ENCODE data around the gene ATP1B3.
"Not testable (repeated sequence)": the region's sequence is repeated elsewhere in the genome, so short reads cannot be mapped to it uniquely, and the experiment has no call there.

Gene ATP1B3

DNA sequence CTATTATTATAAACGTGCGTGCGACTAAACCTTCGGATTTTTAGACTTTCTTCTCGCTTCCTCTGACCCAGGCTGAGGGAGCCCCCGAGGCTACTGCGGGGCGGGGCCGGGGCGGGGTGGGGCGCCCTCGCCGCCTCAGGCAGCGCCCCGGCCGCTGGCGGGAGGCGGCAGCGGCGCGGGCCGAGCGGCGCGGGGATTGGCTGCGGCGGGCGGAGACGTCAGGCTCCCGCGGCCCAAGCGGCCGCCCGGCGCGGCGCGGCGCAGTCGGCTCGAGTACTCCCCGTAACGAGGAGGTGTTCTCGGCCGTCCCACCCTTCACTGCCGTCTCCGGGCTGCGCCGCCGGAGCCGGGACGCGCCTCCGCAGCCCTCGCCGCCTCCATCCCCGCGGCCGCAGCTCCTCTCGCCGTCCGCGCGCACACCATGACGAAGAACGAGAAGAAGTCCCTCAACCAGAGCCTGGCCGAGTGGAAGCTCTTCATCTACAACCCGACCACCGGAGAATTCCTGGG, at the start of gene ATP1B3:
Gene ATP1B3, plus strand, starts transcription at position 263 of the 510 bp plus-strand sequence. Its CDS starts 159 bp downstream, at position 422.
- peak; percentile 66 to 74 for DNase-seq (ENCODE audit: low read depth in 2 of 2)

DNA sequence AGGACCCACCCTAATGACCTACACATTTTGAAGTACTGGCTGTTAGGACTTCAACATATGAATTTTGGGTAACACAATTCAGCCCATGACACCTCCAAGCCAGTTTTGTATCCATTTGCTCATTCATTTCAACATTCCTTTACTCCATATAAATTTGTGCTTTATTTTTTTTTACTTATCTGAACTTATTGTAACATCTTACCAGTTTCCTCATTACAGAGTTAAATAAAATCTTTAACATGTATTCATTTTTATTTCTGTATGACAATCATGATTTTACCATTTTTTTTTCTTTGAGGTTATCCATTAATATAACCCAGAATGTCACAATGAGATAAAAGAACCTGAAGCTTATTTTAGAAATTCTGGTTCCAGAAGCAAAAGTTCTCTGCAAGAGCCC, 48.0 kb upstream of the ATP1B3 start:
- no peak for DNase-seq (ENCODE audit: low read depth in 2 of 2)

DNA sequence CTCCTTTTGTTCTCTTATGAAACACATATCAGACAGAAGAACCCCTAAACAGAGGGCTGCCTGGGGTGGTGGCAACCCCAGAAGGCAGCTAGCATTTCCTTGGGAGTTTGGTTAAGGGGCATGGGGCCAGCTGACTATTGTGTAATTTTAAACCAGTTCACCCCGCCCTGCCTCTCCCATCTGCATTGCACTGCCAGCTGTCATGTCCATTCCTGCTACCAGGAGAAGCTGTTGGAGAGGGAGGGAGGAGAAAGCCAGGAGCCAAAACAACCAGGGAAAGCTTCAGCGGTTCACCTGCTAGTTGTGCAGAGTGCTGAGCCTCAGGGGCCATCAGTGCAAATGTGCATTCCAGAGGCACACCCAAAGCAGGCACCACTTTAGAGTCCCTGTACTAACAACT, 47.6 kb upstream of the ATP1B3 start:
- no peak for DNase-seq (ENCODE audit: low read depth in 2 of 2)

DNA sequence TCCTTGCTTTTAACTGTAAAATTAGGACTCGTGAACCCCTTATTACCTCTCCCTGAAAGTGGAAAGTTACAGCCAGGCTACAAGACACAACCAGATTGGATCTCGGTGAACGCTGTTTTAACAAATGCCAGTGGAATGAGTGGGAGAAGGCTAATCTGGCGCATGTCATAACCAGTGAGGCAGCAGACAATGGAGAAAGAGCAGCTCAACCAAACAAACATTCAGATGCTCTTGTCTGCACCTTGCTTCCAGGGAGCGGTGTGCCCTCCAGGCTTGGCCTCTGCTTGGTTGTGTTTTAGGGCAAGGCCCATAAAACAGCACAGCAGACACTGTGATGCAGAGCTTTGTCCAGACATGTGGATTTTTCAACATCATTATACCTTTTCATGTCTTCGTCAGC, 45.9 kb upstream of the ATP1B3 start:
- no peak for DNase-seq (ENCODE audit: low read depth in 2 of 2)

DNA sequence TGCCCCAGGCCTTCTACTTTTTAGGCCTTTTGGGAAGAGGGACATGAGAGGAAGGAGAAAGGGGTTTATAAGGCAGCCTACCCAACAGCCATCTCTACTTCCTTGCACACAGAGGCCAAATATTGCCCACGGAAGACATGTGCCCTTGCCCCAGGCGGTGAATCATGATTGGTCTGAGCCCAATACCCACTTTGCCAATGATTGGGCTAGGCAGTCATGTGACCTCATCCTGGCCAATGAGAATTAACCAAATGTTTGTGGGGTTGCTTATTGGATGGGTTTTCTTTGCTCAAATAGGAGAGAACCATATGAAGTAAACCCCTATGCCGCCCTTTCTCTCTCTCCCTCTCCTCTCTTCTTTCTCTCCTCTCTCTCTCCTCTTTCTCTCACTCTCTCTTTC, 42.2 kb upstream of the ATP1B3 start:
- no peak for DNase-seq (ENCODE audit: low read depth in 2 of 2)

DNA sequence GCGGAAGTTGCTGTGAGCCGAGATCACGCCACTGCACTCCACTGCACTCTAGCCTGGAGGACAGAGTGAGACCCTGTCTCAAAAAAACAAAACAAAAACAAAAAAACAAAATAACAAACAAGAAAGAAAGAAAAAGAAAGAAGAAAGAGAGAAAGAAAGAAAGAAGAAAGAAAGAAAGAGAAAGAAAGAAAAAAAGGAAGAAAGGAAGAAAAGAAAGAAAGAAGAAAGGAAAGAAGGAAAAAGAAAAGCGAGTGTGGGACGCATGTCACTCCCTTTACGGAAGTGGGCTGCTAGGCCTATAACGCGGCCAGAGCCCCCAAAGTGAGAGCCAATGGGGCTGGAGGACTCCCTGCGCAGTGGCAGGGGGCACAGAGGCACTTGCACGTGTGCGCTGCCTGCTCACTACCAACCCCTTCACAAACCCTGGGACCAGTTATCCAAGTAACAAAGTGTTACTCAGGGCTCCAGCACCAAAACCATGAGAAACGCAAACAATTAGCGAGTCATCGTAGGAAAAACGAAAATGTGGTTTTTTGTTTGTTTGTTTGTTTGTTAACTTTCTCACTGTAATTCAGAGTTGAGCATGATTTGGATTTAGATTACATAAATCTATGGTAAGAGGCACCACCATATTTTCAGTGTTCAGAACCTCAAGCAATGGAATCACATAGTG, 40.8 kb upstream of the ATP1B3 start:
- no peak for DNase-seq (ENCODE audit: low read depth in 2 of 2)

DNA sequence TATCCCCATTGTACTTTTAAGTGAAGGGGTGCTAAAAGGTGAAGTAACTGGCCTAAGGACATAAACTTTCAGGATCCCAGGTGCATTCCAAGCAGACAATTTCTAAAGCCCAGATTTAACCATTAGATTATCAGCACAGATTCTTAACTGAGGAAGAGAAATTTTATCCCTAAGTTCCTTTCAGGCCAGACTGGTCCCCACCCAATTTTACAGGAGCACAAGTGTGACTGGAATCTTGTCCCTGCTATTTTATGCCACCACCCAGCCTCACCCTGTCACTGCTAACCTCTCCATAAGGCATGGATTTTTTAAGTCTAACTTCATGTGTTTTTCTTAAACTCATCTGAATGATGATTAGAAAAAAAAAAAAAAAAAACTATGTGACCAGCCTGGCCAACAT, 37.1 kb upstream of the ATP1B3 start:
- DNase-seq (ENCODE audit: low read depth in 2 of 2), result no peak

DNA sequence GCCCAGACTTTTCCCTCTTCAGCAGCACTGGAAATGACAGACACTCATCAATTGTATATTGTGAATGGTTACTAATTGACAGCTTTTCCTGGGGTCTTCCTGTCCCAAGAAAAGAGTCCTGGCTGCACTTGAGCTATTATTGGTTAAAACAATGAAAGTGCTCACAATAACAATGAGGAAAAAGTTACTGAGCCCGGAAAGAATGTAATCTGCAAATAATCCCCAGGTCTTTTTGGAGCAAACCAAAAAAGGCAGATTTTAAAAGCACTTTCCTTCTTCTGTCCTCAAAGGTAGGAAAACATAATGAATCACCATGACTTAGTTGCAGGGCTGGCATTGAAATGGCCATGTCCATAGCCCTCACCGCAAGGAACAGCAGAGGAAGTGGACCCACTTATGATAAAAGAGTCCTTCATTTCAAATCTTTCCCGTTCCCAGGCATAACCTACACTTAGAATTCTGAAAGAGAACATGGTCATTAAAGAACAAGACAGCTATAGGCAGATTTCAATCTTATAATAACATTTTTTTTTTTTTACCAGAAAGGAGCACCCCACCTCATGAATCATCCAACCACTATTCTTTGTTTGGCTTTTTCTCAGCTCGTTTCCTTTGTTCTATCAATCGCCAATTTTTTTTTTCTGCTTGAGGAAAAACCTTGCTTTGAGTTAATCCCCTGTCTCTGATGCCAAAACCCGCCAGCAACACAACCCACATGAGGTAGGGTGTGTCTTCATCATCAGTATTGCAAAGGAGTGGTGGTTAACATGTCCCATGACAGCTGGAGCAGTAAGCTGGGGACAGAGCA, 35.5 kb upstream of the ATP1B3 start:
- no peak for DNase-seq (ENCODE audit: low read depth in 2 of 2)

DNA sequence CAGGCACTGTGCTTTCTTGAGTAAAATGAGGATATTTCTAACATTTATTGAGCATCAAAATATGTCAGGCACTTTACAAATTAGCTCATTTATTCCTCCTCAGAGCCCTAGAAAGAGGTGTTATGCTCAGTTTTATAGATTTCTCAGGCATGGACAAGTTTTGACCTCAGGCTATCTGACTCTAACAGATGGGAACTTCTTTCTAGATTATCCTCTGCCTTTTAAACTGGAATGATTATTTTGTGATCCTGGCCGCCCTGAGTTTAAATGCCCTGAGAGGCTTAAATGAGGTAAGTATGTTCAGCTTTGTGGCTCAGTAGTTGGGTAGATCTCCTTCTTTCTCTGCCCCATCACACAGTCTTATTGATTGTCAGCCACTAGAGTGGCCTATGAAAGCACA, 32.3 kb upstream of the ATP1B3 start:
- DNase-seq (ENCODE audit: low read depth in 2 of 2), result no peak

DNA sequence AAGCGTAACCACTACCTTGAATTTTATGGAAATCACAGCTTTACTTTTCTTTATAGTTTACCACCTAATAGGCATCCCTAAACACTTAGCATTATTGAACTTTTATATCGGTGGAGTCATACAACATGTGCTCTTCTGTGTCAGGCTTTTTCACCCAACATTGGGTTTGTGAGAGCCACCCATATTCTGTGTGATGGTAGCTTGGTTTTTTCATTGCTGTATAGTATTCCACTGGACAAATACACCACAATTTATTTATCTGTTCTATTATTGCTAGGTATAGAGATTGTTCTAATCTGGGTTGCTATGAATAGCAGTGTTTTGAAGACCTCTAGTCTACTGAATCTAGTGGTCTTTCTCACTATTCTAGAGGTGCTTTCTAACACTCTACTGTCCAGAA, 31.6 kb upstream of the ATP1B3 start:
- DNase-seq (ENCODE audit: low read depth in 2 of 2), result no peak

DNA sequence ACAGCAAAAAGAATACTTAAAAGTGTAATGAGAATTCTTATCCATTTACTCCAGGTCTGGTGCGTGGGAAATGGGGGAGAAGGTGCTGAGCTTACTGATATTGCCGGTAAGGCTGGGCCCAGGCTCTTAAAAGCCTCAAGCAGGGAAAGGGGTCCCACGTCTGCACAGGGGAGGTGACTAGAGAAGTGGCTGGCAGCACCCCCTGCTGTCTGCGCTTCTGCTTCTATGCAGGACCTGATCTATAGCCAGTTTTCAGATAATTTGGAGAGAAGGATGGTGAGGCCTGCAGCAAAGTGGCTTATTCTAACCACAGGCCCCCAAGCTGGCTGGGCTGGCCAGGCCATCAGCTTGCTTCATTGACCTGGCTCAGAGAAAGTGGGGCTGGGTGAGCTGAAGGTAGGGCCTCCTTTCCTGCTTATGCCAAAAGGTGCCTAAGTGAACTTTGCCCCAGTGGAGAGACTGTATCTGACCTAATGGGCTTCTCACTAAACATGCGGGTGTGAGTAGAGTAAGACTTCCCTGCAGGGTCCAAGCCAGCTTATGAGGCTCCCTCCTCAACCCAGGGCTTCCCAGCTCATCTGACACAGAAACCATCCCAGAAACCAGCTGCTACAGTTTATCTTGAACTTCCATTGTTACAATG, 30.9 kb upstream of the ATP1B3 start:
- DNase-seq (ENCODE audit: low read depth in 2 of 2), result peak in 1 of 2 donors; percentile 14

DNA sequence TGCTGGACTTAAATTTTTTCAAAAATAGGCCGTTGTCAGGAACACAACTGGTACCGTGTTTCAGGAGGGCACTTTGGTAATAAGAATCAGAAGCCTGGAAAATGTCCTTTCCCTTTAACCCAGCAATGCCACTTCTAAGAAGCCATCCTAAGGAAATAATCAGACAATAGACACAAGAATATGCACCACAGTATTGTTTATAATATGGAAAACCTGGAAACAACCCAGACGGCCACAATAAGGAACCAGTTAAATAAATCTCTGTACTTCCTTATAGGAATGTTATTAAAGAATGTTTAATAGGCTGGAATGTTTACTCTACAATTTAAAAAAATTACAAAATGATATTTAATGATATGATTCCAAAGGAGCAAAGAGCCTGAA, 30.4 kb upstream of the ATP1B3 start:
- DNase-seq (ENCODE audit: low read depth in 2 of 2), result no peak

DNA sequence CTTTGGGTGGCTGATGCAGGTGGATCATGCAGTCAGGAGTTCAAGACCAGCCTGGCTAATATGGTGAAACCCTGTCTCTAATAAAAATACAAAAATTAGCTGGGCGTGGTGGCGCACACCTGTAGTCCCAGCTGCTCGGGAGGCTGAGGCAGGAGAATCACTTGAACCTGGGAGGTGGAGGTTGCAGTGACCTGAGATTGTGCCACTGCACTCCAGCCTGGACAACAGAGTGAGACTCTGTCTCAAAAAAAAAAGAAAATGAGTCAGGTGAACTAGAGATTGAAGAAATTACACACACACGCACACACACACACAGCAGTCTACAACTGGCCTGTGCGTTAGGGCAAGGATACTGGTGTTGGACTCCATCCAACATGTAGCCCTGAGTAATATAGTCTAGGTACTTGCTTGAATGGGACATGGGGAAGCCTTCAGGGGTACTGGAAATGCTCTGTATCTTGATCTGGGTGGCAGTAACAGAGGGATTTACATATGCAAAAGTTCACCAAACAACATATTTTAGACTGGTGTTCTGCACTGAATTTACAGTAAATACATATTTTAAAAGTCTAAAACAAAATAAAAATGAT, 28.2 kb upstream of the ATP1B3 start:
- not testable (repeated sequence) for DNase-seq (ENCODE audit: low read depth in 2 of 2)

DNA sequence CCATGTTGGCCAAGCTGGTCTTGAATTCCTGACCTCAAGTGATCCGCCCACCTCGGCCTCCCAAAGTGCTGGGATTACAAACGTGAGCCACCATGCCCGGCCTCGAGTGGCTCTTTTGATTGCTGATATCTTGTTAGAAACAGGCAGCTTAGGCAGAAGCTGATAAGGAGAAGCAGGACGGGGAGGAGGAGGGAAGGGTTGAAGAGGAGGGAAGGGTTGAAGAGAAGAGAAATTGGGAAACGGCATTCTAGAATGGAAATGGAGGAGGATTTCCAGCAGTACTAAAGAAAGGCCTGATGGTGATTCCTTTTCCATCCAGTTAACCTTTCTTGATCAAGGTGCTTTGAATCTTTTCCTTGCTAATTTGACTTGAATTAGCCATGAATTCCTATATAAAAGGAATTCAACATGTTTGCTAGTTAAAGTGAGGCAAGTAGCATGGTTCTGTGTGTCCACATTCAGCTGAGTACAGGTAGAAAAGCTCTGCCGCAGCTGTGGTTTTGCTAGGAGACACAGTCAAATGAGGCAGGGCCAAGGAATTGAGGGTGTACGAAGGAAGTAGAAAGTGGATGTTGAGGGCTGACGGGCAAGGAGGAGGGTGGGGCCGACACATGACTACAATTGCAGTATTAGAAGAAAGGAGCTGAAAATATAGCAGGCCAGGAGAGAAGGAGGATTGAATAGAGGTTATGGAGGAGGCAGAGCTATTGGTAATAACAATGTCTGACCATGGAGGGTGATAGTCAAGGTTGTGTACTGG, 27.2 kb upstream of the ATP1B3 start:
- no peak for DNase-seq (ENCODE audit: low read depth in 2 of 2)

DNA sequence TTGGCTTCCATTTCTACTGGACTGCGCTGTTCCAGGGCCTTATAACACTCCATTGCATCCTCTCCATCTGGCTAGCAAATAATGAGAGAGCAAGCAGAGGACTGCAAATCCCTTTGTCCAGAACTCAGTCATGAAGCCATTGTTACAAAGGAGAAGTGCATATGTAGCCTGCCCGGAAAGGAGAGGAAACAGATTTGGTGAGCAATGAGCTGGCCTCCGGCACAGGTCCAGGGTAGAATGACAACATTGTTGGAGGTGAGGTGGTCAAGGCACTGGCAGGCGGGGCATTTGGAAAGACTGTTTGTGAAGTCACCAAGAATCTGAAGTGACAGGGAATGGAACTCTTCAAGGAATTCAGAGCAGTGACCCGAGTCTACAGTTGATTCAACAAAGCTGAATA, 25.0 kb upstream of the ATP1B3 start:
- DNase-seq (ENCODE audit: low read depth in 2 of 2), result no peak

DNA sequence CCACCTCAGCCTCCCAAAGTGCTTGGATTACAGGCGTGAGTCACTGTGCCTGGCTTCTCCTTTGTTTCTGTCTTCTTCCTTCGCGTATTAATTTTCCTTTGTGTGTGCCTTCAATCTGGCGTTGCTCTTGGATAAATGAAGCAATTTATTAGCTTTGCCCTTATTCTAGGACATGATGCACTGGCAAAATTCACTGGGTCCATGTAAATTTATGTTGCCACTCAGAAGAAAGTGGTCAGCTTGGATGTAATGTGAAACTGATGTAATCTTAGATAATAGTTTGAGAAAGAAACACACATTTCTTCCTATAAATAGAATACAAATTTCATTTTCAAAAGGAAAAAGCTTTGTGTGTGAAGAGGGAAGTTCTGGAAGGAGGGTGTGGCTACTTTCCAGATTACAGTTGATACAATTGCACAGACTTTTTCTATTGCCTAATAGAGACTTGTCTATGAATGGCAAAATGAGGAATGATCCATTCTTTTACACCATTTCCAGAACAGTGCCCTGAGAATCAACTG, 23.3 kb upstream of the ATP1B3 start:
- DNase-seq (ENCODE audit: low read depth in 2 of 2), result no peak

DNA sequence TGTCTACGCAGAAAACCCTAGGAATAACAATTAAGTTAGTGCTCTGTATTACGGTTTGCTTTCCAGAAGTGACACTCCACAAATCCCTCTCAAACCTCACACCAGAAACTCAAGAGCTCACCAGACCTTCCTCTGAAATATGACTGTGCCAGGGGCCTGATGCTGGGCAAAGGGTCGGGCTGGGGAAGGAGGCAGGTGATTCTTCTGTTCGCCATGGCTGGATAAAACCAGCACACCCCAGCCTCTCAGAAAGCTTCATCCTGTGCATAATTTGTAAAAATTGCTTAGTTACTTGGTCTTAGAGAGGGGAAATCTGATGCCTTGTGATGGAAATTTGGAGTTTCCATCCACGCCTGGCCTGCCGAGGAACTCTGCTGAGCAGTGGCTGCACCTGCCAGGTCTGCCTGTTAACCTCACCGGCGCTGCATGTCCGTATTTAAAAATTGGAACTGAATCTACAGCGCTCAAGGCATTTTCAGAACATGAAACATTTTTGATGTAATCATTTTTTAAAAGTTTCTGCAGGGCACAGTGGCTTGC, 22.7 kb upstream of the ATP1B3 start:
- no peak for DNase-seq (ENCODE audit: low read depth in 2 of 2)

DNA sequence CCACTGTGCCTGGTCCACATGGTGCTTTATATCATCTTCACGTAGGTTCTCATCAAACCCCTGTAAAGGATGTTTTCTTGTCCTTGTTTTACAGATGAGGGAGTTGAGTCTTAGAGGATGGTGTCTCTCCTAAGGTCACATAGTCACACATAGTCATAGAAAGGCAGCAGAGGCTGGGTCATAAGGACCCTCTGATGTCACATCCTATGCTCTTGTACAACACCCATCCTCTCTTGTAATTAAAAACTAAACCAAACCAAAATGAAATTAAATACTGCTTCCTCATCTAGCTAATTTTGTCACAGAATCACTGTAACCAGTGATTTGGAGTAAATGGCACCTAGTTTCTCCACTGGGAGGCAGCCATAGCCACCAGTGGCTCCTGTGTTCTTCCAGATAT, 21.8 kb upstream of the ATP1B3 start:
- no peak for DNase-seq (ENCODE audit: low read depth in 2 of 2)

DNA sequence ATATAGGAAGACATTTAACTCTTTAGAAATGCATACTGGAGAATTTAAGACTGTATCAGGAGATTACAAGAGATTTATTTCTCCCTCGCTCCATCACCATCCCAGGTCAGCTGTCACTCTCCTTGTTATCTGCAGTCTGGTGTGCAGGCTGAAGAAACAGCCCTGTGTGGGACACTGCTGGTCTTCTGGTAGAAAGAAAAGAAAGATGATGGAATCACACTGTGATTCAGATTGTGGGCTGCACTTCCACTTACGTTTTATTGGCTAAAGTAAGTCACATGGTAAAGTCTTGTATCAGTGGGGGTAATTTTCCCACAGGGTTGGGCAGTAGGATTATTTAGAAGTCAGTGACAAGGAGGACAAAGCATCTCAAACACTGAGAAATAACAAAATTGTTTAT, 18.1 kb upstream of the ATP1B3 start:
- DNase-seq (ENCODE audit: low read depth in 2 of 2), result no peak

DNA sequence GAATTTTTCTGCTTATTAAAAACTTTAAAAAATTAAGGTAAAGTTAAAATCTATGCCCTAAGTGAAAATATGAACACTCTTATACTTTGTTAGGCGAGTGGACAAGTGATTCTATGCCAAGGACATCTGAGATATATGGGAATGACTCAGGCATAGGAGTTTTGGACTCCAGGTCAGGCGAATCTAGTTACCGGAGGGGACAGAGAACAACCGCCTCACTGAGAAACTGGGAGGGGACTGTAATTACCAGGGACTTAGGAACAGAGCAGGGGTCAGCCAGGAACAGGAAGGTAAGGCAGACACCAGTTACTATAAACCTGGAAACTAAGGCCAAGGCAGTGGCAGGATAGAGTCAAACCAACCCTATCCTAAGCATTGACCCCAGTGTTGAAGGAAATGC, 16.8 kb upstream of the ATP1B3 start:
- no peak for DNase-seq (ENCODE audit: low read depth in 2 of 2)

DNA sequence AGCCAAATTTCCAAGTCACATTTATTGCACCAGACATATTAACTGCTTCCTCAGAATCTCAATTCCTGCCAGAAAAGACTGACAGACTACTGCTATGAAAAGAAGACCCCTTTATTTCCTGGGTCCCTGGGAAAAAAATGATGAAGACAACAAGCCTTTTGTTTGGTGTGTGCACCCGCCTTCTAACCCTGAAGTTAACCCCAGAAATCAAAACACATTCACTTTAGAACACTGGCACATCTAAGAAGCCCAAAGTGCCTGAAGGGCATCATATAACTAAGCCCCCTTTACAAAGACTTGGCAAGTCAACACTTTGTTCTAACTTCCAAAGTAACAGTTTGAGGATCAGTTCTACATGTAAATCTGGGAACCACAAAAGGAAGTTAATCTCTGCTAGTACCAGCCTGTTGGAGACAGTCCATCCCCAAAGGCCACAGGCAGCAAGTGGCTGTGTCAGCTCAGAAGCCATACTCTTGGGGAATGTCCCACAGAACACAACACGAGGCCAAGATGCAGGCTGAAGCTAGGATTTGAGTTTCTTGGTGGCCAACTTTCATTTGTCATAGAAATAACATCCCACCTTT, 16.3 kb upstream of the ATP1B3 start:
- no peak for DNase-seq (ENCODE audit: low read depth in 2 of 2)
